ENCODE measurements around the gene SCLY. TPM values are rescaled to one million over a fixed set of nuclear protein-coding genes. Genes with fewer than 3 reads are reported as not detected.

The SCLY gene
- total RNA-seq, 1 donor: 4.6 TPM

- no peaks in the 10 kb centered on the region for H3K9me3 ChIP-seq (ENCODE audit: low read depth, low read length)
- peaks cover 29% of the 10 kb centered on the region for H3K4me1 ChIP-seq (ENCODE audit: insufficient read depth, low read length)
- no peak overlapping the region for H3K4me3 ChIP-seq (ENCODE audit: low read length)
Measured at GRCh38 chr2:238136820-238137537, 76.2 kb downstream of the SCLY start.

GRCh38 chr2:238137885-238138284, 77.1 kb downstream of the SCLY start:
- H3K4me3 ChIP-seq (ENCODE audit: low read length): no peak overlapping the region
- H3K4me1 ChIP-seq (ENCODE audit: insufficient read depth, low read length): peaks cover 32% of the 10 kb centered on the region

More at GRCh38 chr2:238136820-238137537, 76.2 kb downstream of the SCLY start:
- no peaks in the 10 kb centered on the region for H3K27me3 ChIP-seq (ENCODE audit: insufficient read depth, low read length)

GRCh38 chr2:238138331-238139195, 77.8 kb downstream of the SCLY start, which contains the start of gene KLHL30:
KLHL30 (plus strand) TSS chr2:238138668; CDS start chr2:238140755, 2,087 bp downstream.
- peaks cover 32% of the 10 kb centered on the region for H3K4me1 ChIP-seq (ENCODE audit: insufficient read depth, low read length)
- H3K4me3 ChIP-seq (ENCODE audit: low read length): no peak within 1 kb of the TSS
- no peaks in the 10 kb centered on the region for H3K27me3 ChIP-seq (ENCODE audit: insufficient read depth, low read length)
- H3K9me3 ChIP-seq (ENCODE audit: low read depth, low read length): no peaks in the 10 kb centered on the region

More at GRCh38 chr2:238137885-238138284, 77.1 kb downstream of the SCLY start:
- H3K9me3 ChIP-seq (ENCODE audit: low read depth, low read length): no peaks in the 10 kb centered on the region
- H3K27me3 ChIP-seq (ENCODE audit: insufficient read depth, low read length): no peaks in the 10 kb centered on the region

GRCh38 chr2:238139196-238140039, 78.6 kb downstream of the SCLY start:
- no peaks in the 10 kb centered on the region for H3K9me3 ChIP-seq (ENCODE audit: low read depth, low read length)
- H3K4me3 ChIP-seq (ENCODE audit: low read length): no peak overlapping the region
- H3K27me3 ChIP-seq (ENCODE audit: insufficient read depth, low read length): no peaks in the 10 kb centered on the region
- H3K4me1 ChIP-seq (ENCODE audit: insufficient read depth, low read length): peaks cover 32% of the 10 kb centered on the region

- no peak overlapping the region for H3K4me3 ChIP-seq (ENCODE audit: low read length)
- H3K27me3 ChIP-seq (ENCODE audit: insufficient read depth, low read length): no peaks in the 10 kb centered on the region
- H3K4me1 ChIP-seq (ENCODE audit: insufficient read depth, low read length): peaks cover 32% of the 10 kb centered on the region
- no peaks in the 10 kb centered on the region for H3K9me3 ChIP-seq (ENCODE audit: low read depth, low read length)
Measured at GRCh38 chr2:238140040-238140439, 79.2 kb downstream of the SCLY start.

- H3K4me3 ChIP-seq (ENCODE audit: low read length): no peak overlapping the region
- no peaks in the 10 kb centered on the region for H3K27me3 ChIP-seq (ENCODE audit: insufficient read depth, low read length)
- peaks cover 32% of the 10 kb centered on the region for H3K4me1 ChIP-seq (ENCODE audit: insufficient read depth, low read length)
- H3K9me3 ChIP-seq (ENCODE audit: low read depth, low read length): no peaks in the 10 kb centered on the region
Measured at GRCh38 chr2:238140721-238141540, 80.1 kb downstream of the SCLY start.

- Histone ChIP-seq H3K4me3 (ENCODE audit: low read length) (no peak overlapping the region), H3K27me3 (ENCODE audit: insufficient read depth, low read length) (no peaks in the 10 kb centered on the region), H3K4me1 (ENCODE audit: insufficient read depth, low read length) (peaks cover 30% of the 10 kb centered on the region), H3K9me3 (ENCODE audit: low read depth, low read length) (no peaks in the 10 kb centered on the region)
Measured at GRCh38 chr2:238141541-238142318, 80.9 kb downstream of the SCLY start.

GRCh38 chr2:238142382-238143205, 81.8 kb downstream of the SCLY start:
- no peak overlapping the region for H3K4me3 ChIP-seq (ENCODE audit: low read length)
- peaks cover 25% of the 10 kb centered on the region for H3K4me1 ChIP-seq (ENCODE audit: insufficient read depth, low read length)
- no peaks in the 10 kb centered on the region for H3K27me3 ChIP-seq (ENCODE audit: insufficient read depth, low read length)
- no peaks in the 10 kb centered on the region for H3K9me3 ChIP-seq (ENCODE audit: low read depth, low read length)

GRCh38 chr2:238143239-238143951, 82.6 kb downstream of the SCLY start:
- Histone ChIP-seq H3K4me3 (ENCODE audit: low read length) (no peak overlapping the region), H3K27me3 (ENCODE audit: insufficient read depth, low read length) (no peaks in the 10 kb centered on the region), H3K4me1 (ENCODE audit: insufficient read depth, low read length) (peaks cover 17% of the 10 kb centered on the region), H3K9me3 (ENCODE audit: low read depth, low read length) (no peaks in the 10 kb centered on the region)

- H3K9me3 ChIP-seq (ENCODE audit: low read depth, low read length): no peaks in the 10 kb centered on the region
- peaks cover 15% of the 10 kb centered on the region for H3K4me1 ChIP-seq (ENCODE audit: insufficient read depth, low read length)
- H3K4me3 ChIP-seq (ENCODE audit: low read length): no peak overlapping the region
- H3K27me3 ChIP-seq (ENCODE audit: insufficient read depth, low read length): no peaks in the 10 kb centered on the region
Measured at GRCh38 chr2:238144262-238144661, 83.5 kb downstream of the SCLY start.

- H3K9me3 ChIP-seq (ENCODE audit: low read depth, low read length): no peaks in the 10 kb centered on the region
- H3K27me3 ChIP-seq (ENCODE audit: insufficient read depth, low read length): no peaks in the 10 kb centered on the region
- H3K4me3 ChIP-seq (ENCODE audit: low read length): no peak overlapping the region
- H3K4me1 ChIP-seq (ENCODE audit: insufficient read depth, low read length): peaks cover 15% of the 10 kb centered on the region
Measured at GRCh38 chr2:238145046-238145445, 84.2 kb downstream of the SCLY start.

- H3K4me1 ChIP-seq (ENCODE audit: insufficient read depth, low read length): peaks cover 15% of the 10 kb centered on the region
- H3K9me3 ChIP-seq (ENCODE audit: low read depth, low read length): no peaks in the 10 kb centered on the region
- H3K27me3 ChIP-seq (ENCODE audit: insufficient read depth, low read length): no peaks in the 10 kb centered on the region
- H3K4me3 ChIP-seq (ENCODE audit: low read length): no peak overlapping the region
Measured at GRCh38 chr2:238145851-238146250, 85.0 kb downstream of the SCLY start.

All from mononuclear cell (primary cell).